Chondrocyte (in vitro differentiated cells): ENCODE measurements around the gene USP17L30. TPM values are rescaled to one million over a fixed set of nuclear protein-coding genes. Genes with fewer than 3 reads are reported as not detected.
A peak's percentile ranks its signal among the peaks of the same experiment; 100 is the strongest.
"Not testable (repeated sequence)": the region's sequence is repeated elsewhere in the genome, so short reads cannot be mapped to it uniquely, and the experiment has no call there.

Experiments used
- DNase-seq: peaks from one replicate; pipeline ENCODE4 v3.0.0; 2021; ENCODE audit warnings: mixed read lengths, low spot score
- H3K27ac Mint-ChIP-seq: one replicate; pipeline ENCODE4 v1.8.0; 2021; ENCODE audit warnings: mild to moderate bottlenecking, moderate library complexity, mixed read lengths; ENCODE audit not compliant: unreplicated experiment
- H3K27me3 Mint-ChIP-seq: 2 replicates; pipeline ENCODE4 v1.8.0; 2021; ENCODE audit warnings: low read depth, mixed read lengths
- H3K36me3 Mint-ChIP-seq: 2 replicates; pipeline ENCODE4 v1.8.0; 2021; ENCODE audit warnings: low read depth, mixed read lengths
- H3K4me1 Mint-ChIP-seq: 2 replicates; pipeline ENCODE4 v1.8.0; 2021; ENCODE audit warnings: low read depth, mild to moderate bottlenecking, mixed read lengths
- H3K4me3 Mint-ChIP-seq: one replicate; pipeline ENCODE4 v1.8.0; 2021; ENCODE audit warnings: mild to moderate bottlenecking, moderate library complexity, mixed read lengths; ENCODE audit not compliant: unreplicated experiment
- H3K9me3 Mint-ChIP-seq: 2 replicates; pipeline ENCODE4 v1.8.0; 2021; ENCODE audit warnings: low read depth, mixed read lengths
- total RNA-seq: library from RNA; stranded (reverse); gene quantifications from 3 replicates; pipeline ENCODE4 v1.2.1, GENCODE V29; 2021
- TF ChIP-seq, protein P1 (sequence below): fragments of 200-600 bp; sonication (generic); IDR thresholded peaks from 2 replicates; pipeline ENCODE4 v1.5.0; 2021; ENCODE audit warnings: antibody characterized with exemption, mild to moderate bottlenecking, moderate library complexity

USP17L30 gene
- total RNA-seq, 1 donor from 2014 or later: not detected

DNA sequence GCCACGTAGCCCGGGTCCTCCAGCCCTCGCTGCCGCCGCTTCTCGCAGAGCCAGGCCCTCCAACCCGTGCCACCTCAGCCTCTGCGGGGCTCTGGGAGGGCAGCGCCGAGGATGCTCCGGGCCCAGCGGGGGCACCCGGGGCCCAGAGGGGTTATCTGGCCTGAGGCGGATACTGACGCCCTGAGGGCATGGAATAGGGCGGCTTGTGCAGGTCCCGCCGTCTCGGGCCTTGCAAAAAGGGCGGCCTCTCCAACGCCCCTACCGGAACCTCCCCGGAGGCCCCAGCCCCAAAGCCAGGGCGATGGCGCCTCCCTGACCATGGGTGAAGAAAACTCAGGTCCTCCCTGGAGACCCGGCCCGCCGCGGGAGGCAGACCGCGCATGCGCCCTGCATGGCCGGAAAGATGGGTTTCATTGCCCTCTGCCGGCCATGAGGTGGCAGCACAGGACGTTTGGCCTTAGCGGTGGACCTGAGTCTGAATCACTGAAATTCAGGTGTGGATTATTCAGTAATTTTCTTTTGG is 18.1 kb downstream of the USP17L30 start:
- H3K4me3 Mint-ChIP-seq: peak overlapping the region; percentile 59
- not testable (repeated sequence) for H3K4me1 Mint-ChIP-seq, H3K36me3 Mint-ChIP-seq, H3K27ac Mint-ChIP-seq, H3K9me3 Mint-ChIP-seq, H3K27me3 Mint-ChIP-seq, DNase-seq
- TF ChIP-seq, protein P1, sequence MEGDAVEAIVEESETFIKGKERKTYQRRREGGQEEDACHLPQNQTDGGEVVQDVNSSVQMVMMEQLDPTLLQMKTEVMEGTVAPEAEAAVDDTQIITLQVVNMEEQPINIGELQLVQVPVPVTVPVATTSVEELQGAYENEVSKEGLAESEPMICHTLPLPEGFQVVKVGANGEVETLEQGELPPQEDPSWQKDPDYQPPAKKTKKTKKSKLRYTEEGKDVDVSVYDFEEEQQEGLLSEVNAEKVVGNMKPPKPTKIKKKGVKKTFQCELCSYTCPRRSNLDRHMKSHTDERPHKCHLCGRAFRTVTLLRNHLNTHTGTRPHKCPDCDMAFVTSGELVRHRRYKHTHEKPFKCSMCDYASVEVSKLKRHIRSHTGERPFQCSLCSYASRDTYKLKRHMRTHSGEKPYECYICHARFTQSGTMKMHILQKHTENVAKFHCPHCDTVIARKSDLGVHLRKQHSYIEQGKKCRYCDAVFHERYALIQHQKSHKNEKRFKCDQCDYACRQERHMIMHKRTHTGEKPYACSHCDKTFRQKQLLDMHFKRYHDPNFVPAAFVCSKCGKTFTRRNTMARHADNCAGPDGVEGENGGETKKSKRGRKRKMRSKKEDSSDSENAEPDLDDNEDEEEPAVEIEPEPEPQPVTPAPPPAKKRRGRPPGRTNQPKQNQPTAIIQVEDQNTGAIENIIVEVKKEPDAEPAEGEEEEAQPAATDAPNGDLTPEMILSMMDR: peak; percentile 78

GRCh38 chr4:9384126-9384525 is 21.2 kb downstream of the USP17L30 start:
- no peak overlapping the region for H3K27ac Mint-ChIP-seq
- TF ChIP-seq, protein P1: no peak
- H3K9me3 Mint-ChIP-seq: no peaks in the 10 kb centered on the region
- no peak overlapping the region for H3K4me3 Mint-ChIP-seq
- DNase-seq: no peak
- H3K27me3 Mint-ChIP-seq: peaks cover 5% of the 10 kb centered on the region
- no peaks in the 10 kb centered on the region for H3K36me3 Mint-ChIP-seq
- H3K4me1 Mint-ChIP-seq: no peaks in the 10 kb centered on the region

DNA sequence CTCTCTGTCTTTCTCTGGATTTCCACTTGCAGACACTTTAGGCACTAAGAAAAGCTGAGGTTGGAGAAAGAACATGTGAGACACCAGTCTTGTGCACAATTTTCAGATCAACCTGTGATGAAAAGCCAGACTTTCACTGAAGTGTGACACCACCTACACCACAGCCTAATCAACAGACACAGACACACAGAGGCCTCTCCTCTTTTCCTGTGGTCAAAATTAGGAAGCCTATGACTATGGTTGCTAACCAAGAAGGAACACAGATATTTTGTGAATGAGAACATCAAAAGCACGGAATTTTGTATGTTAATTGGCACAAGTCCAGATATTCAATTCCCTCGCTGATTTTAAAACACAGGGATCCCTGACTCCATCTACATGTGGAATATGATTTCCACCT is 26.1 kb downstream of the USP17L30 start:
- H3K9me3 Mint-ChIP-seq, H3K4me1 Mint-ChIP-seq, H3K36me3 Mint-ChIP-seq, DNase-seq, H3K27ac Mint-ChIP-seq, H3K4me3 Mint-ChIP-seq, H3K27me3 Mint-ChIP-seq: not testable (repeated sequence)

GRCh38 chr4:9405774-9406173 is 42.8 kb downstream of the USP17L30 start:
- H3K9me3 Mint-ChIP-seq, H3K4me1 Mint-ChIP-seq, H3K36me3 Mint-ChIP-seq, H3K27me3 Mint-ChIP-seq, H3K27ac Mint-ChIP-seq, H3K4me3 Mint-ChIP-seq, DNase-seq: not testable (repeated sequence)

DNA sequence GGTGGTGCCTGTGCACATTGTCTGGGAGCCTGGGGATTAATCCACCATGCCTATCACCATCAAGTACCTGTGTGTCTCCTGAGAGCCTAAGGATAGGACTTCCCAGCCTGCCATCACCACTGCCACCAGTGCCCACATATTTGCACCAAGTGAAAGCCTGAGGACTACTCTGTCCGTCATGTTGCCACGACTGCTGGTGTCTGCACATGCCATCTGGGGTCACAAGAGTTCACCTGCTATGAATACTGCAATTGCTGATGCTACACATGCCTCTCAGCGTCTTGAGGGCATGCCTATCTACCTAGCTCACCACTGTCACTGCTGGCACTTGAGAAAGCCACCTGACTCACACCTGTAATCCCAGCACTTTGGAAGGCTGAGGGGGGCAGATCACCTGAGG is 43.6 kb downstream of the USP17L30 start:
- H3K4me1 Mint-ChIP-seq, H3K36me3 Mint-ChIP-seq, H3K27ac Mint-ChIP-seq, H3K4me3 Mint-ChIP-seq, DNase-seq, H3K9me3 Mint-ChIP-seq, H3K27me3 Mint-ChIP-seq: not testable (repeated sequence)

DNA sequence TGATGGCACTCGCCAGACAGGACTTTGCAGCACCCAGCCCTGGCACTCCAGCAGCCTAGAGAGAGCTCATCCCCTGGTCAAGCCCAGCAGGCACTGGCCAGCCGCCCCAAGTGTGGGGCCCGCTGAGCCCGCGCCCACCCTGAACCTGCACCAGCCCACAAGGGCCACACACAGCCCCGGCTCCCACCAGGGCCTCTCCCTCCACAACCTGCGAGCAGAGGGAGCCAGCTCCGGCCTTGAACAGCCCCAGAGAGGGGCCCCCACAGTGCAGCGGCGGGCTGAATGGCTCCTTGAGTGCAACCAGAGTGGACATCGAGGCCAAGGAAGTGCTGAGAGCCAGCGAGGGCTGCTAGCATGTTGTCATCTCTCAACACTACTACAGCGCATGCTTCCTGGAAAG is 46.9 kb downstream of the USP17L30 start:
- peaks cover 19% of the 10 kb centered on the region for H3K9me3 Mint-ChIP-seq

More for the DNA sequence above, 46.9 kb downstream of the USP17L30 start:
- H3K4me1 Mint-ChIP-seq: no peaks in the 10 kb centered on the region
- H3K27ac Mint-ChIP-seq: no peak overlapping the region
- no peak overlapping the region for H3K4me3 Mint-ChIP-seq
- TF ChIP-seq, protein P1: no peak
- no peaks in the 10 kb centered on the region for H3K36me3 Mint-ChIP-seq
- DNase-seq: no peak
- no peaks in the 10 kb centered on the region for H3K27me3 Mint-ChIP-seq

Other genes with a start within 250 kb of the USP17L30 start
- gene FAM90A26, start 192.7 kb upstream of the USP17L30 start, total RNA-seq: not detected in 3 replicates
- gene USP17L10, start 152.5 kb upstream of the USP17L30 start, total RNA-seq: not detected in 3 replicates
- not detected in 3 replicates for gene USP17L11, start 147.7 kb upstream of the USP17L30 start, total RNA-seq
- not detected in 3 replicates for gene USP17L12, start 143.0 kb upstream of the USP17L30 start, total RNA-seq
- not detected in 3 replicates for gene USP17L13, start 138.2 kb upstream of the USP17L30 start, total RNA-seq
- not detected in 3 replicates for gene USP17L15, start 128.7 kb upstream of the USP17L30 start, total RNA-seq
- not detected in 3 replicates for gene USP17L17, start 119.2 kb upstream of the USP17L30 start, total RNA-seq
- not detected in 3 replicates for gene USP17L18, start 114.5 kb upstream of the USP17L30 start, total RNA-seq
- not detected in 3 replicates for gene USP17L19, start 109.8 kb upstream of the USP17L30 start, total RNA-seq
- gene USP17L20, start 105.0 kb upstream of the USP17L30 start, total RNA-seq: not detected in 3 replicates
- not detected in 3 replicates for gene USP17L21, start 100.3 kb upstream of the USP17L30 start, total RNA-seq
- gene USP17L22, start 95.5 kb upstream of the USP17L30 start, total RNA-seq: not detected in 3 replicates
- not detected in 3 replicates for gene USP17L24, start 38.0 kb upstream of the USP17L30 start, total RNA-seq
- gene USP17L25, start 33.2 kb upstream of the USP17L30 start, total RNA-seq: not detected in 3 replicates
- not detected in 3 replicates for gene USP17L26, start 28.5 kb upstream of the USP17L30 start, total RNA-seq
- gene USP17L5, start 23.7 kb upstream of the USP17L30 start, total RNA-seq: not detected in 3 replicates
- not detected in 3 replicates for gene USP17L27, start 19.0 kb upstream of the USP17L30 start, total RNA-seq
- gene USP17L28, start 14.2 kb upstream of the USP17L30 start, total RNA-seq: not detected in 3 replicates
- gene USP17L29, start 9.5 kb upstream of the USP17L30 start, total RNA-seq: not detected in 3 replicates
- gene DEFB131A, start 81.3 kb downstream of the USP17L30 start, total RNA-seq: not detected in 3 replicates